Activated CD8-positive, alpha-beta memory T cell treated with anti-CD3 and anti-CD28 coated beads, Interleukin-2, amount 50 U/mL, for 24 hours (primary cell): ENCODE measurements around the gene EPHB4.
"Not testable (repeated sequence)": the region's sequence is repeated elsewhere in the genome, so short reads cannot be mapped to it uniquely, and the experiment has no call there.

Experiments used
- DNase-seq: peaks from one replicate; pipeline ENCODE4 v3.0.0-alpha.2; 2020; ENCODE audit errors: extremely low read depth

Gene EPHB4

DNA sequence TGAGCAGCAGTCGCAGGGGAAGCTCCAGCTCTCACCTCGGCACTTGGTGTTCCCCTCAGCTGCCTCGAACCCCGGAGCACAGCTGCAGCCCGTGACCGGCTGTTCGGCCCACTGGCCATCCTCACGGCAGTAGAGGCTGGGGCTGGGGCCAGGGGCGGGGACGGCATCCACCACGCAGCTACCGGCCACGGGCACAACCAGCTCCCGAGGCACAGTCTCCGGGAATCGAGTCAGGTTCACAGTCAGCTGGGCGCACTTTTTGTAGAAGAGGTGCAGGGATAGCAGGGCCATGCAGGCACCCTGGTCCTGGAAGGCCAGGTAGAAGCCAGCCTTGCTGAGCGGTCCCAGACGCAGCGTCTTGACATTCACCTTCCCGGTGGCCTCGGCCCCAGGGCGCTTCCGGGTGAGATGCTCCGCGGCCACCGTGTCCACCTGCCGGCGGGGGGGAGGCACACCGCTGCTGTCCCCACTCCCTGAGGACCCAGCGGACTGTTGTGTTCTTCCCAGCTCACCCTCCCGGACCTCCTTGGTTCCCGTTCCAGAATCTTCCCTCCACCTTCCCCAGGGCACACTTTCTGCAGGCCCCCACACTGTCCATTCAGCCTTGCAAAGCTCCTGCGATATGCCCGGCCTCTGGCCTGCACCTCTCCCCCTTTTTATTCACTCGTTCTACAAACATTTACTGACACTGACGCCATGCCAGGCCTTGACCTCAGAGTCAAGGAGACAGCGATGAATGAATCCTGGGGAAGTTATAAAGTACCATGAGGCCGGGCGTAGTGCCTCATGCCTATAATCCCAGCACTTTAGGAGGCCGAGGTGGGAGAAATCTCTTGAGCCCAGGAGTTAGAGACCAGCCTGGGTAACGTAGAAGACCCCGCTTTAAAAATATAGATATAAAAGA lies 4.8 kb downstream of the EPHB4 start:
- DNase-seq, result no peak

DNA sequence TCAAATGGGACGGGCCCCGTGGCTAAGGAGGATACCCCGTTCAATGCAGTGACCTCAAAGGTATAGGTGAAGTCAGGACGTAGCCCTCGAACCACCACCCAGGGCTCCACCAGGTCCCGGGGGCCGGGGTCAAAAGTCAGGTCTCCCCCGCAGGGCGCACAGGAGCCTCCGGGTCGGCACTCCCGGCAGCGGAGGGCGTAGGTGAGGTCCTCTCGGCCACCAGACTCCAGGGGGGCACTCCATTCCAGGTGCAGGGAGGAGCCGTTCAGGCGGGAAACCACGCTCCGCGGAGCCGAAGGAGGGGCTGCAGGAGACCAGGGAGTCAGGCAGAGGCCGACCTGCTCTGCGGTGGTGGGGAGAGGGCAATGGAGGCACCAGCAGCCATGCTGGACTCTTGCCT lies 7.7 kb downstream of the EPHB4 start:
- no peak for DNase-seq

DNA sequence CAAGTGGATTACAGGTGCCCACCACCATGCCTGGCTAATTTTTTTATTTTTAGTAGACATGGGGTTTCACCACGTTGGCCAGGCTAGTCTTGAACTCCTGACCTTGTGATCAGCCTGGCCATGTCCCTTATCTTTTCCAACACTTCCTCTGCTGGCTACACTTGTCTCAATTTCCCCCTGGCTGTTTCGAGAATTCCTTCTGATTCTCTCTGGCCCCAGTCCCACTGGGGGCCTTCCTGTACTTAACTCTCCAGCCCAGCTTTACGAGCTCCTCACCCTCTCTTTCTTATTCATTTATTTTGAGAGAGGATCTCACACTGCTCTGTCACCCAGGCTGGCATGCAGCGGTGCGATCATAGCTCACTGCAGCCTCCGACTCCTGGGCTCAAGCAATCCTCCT lies 8.5 kb downstream of the EPHB4 start:
- DNase-seq, result no peak

DNA sequence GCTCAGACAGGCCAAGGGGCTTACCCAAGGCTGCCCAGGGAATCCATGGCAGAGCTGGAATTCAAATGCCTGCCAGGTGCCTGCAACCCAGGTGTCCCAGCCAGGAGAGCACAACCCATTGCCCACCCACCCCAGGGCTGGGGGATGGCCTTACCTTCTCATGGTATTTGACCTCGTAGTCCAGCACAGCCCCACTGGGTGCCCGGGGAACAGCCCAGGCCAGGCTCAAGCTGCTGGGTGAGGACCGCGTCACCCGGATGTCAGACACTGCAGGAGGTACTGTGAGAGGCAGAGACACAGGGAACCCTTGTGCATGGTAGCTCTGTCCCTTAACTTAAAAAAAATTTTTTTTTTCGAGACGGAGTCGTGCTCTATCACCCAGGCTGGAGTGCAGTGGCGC lies 9.0 kb downstream of the EPHB4 start:
- DNase-seq, result no peak

DNA sequence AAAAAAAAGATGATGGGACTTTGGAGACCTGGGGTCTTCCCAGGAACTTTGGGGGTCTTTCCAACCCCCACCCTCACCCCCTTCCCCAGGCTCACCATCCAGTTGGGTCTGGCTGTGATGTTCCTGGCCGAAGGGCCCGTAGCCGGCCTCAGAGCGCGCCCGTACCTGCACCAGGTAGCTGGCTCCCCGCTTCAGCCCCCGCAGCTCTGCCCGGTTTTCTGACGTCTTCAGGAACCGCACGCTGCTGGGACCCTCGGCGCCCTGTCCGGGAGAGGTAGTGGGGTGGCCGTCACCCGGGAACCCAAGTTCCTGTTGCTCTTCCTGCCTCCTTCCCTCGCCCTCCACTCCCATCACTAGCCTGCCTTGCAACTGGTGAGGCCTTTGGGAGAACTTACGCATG lies 10.2 kb downstream of the EPHB4 start:
- no peak for DNase-seq

DNA sequence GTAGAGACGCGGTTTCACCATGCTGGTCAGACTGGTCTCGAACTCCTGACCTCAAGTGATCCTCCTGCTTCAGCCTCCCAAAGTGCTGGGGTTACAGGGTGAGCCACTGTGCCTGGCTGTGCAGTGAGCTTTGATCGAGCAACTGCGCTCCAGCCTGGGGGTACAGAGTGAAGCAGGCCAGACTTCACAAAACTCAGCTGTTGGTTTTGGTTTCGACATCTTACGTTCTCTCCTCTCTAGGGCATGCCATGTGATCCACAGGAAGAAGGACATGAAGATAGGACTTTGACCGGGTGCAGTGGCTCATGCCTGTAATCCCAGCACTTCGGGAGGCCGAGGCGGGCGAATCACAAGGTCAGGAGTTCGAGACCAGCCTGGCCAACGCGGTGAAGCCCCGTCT lies 10.8 kb downstream of the EPHB4 start:
- DNase-seq, result not testable (repeated sequence)

DNA sequence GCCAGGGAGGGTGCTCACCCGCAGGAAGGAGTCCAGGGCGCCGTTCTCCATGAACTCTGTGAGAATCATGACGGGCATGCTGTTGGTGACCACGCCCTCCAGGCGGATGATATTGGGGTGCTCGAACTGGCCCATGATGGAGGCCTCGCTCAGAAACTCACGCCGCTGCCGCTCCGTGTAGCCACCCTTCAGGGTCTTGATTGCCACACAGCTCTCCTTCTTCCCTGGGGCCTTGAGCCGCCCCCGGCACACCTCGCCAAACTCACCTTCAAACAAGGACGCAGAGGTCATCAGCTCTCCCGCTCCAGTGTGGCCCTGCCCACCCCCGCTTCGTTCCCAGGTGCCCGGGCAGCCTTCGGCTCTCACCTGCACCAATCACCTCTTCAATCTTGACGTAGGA lies 14.6 kb downstream of the EPHB4 start:
- no peak for DNase-seq

DNA sequence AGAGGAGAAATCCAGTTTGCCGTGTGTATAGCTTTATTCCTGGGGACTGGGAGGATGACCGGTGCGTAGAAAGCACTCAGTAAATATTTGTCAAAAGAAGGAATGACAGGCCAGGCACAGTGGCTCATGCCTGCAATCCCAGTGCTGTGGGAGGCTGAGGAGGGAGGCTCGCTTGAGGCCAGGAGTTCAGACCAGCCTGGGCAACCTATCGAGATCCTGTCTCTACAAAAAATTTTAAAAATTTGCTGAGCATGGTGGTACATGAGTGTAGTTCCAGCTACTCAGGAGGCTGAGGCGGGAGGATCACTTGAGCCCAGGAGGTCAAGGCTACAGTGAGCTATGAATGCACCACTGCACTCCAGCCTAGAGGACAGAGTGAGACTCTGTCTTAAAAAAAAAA lies 15.8 kb downstream of the EPHB4 start:
- no peak for DNase-seq

DNA sequence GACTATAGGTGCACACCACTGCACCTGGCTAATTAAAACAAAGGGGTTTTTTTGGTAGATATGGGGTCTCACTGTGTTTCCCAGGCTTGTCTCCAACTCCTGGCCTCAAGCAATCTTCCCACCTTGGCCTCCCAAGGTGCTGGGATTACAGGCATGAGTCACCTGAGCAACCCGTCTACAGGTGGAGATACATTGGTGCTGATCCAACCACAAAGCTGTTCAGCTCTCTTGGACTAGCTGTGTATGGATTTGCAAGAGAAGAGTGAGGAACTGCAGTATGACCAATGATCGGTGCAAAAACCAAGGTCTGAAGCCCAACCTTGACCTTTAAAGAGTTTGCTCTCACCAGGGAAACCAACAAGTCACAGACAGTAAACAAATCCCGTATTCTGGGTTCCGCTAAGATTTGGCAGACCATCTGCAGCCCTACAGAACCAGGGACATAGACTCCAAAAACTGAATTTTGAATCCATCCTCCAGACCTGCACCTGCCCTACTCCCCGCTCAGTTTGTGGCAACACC lies 18.9 kb downstream of the EPHB4 start:
- no peak for DNase-seq

DNA sequence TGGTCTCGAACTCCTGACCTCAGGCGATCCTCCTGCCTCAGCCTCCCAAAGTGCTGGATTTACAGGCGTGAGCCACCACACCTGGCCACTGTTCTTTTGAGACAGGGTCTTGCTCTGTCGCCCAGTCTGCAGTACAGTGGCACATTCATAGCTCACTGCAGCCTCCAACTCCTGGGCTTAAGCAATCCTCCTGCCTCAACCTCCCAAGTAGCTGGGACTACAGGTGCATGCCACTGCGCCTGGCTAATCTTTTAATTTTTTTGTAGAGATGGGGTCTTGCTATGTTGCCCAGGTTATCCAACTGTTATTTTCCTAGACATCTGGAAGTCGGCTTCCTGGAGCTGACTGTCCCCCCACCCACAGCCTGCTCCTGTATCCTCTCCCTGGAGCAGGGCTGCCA lies 20.4 kb downstream of the EPHB4 start:
- DNase-seq, result not testable (repeated sequence)

DNA sequence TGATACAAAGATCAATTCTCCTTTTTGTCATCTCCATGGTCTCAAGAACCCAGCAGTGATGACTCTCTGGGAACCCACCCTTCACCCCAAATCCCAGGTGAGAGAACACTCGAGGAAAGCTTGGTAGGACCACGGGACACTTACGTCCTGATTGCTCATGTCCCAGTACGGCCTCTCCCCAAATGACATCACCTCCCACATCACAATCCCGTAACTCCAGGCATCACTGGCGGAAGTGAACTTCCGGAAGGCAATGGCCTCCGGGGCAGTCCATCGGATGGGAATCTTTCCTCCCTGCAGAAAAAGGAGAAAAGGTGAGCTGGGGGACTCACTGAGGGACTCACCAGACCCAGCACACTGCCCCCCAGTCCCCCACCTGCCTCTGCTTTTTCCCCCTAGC lies 21.0 kb downstream of the EPHB4 start:
- DNase-seq, result no peak

DNA sequence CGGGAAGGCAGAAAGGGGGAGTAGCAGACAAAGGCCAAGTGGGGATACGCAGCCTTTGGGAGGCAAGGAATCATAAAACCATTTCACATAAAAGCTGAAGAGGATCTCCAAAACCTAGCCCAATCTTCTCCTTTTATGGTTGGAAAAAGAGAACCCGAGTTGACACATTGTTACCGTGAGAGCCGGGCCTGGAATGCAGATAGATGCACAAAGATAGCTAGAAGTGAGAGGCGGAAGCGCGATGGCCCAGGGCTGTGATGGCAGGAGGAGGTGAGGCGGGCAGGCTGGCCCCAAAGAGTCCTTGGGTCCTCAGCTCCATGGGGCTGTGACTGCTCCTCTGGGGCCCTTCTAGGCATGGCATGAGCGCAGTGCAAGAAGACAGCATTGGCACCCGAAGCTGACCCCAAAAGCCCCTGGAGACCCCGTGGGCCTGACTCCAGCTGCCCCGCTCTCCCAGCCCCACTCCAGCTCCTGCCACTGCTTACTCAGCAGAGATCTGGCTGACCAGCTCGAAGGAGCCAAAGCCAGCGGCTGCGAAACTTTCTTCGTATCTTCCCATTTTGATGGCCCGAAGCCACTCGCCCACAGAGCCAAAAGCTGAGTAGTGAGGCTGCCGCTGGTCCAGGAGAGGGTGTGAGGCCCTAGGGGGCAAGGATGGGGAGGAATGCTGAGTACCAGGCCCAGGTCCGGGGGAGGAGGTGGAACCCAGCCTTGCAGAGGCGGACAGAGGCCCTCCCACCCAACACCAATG lies 22.5 kb downstream of the EPHB4 start:
- DNase-seq, result no peak

DNA sequence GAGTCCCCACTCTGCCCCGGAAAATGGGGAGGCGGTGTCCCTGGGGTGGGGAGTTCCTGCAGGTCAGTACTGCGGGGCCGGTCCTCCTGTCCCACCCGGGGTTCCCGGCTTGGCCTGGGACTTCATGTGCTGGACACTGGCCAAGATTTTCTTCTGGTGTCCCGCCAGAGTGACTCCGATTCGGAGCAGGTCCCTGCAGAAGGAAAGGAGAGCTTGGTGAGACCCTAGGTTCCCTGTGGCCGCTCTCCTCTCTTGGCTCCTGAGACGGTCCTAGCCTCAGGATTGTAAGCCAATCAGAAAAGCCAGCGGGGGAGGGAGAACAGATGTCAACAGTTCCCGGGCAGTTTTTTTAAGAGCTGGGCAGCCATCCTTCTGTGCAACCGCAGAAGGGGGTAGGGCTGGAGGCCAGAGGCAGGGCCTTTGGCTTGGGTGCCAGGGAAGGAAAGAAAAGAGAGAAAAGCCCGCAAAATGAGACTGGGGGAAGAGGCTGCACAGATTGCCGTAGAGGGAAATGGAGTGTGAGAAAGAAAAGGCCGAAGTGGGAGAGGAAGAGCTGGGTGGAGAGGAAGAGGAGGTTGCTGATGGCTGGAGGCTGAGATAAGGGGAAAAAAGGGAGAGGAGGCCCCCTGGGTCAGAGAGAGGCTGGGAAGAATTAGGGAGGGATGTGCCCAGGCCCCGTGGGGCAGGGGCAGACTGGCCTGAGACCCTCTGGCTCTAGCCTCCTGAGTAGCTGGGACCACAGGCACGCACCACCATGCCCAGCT lies 23.7 kb downstream of the EPHB4 start:
- DNase-seq, result no peak

DNA sequence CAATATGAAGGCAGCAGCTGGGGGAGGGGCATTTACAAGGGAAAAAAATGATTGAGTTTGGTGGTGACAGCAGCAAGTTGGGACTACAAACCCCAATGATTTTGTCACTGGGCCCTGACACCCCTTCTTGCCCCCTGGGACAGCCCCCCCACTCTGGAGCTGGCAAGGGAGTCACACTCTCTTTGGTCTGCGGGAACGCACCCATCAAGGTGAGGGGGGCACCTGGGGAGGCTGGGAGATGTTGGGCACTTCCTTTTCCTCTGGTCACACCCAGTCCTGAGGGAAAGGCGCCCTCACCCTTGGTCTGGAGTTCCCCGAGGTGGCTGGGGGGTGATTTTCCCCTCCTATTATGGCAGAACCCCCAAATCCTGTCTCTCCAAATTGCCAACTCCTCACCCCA lies 24.4 kb downstream of the EPHB4 start:
- no peak for DNase-seq

DNA sequence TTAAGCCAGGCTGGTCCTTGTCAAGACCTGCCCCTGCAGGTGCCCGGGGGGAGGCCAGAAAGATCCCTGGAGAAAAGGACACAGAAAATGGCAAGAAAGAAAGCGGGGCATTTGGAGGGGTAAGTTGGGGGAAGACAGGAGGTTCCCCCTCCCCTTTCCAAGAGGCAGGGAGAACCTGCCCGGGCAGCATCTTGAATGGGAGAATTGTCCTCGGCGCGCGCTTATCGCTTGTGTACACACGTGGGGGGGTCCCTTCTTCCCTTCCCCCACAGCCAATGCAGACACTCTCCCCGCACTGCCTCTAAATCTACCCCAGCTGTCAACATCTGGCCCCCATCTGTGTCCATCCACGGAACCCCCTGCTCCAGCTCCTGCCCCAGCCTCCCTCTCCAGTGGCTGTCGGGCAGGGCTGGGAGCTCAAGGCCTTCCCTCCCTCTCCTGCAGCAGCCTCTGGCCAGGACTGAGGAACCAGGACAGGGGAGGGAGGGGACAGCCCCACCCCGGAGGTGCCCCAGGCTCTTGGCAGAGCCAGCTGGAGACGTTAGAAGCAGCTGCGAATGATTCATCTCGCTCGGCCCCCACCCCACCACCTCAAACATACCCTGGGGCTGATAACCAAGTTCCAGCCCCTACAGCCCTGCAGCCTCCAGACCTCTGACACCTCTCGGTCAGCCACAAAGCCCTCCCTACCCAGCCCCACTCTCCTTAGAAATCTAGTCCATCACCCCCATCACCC lies 25.3 kb downstream of the EPHB4 start:
- no peak for DNase-seq

DNA sequence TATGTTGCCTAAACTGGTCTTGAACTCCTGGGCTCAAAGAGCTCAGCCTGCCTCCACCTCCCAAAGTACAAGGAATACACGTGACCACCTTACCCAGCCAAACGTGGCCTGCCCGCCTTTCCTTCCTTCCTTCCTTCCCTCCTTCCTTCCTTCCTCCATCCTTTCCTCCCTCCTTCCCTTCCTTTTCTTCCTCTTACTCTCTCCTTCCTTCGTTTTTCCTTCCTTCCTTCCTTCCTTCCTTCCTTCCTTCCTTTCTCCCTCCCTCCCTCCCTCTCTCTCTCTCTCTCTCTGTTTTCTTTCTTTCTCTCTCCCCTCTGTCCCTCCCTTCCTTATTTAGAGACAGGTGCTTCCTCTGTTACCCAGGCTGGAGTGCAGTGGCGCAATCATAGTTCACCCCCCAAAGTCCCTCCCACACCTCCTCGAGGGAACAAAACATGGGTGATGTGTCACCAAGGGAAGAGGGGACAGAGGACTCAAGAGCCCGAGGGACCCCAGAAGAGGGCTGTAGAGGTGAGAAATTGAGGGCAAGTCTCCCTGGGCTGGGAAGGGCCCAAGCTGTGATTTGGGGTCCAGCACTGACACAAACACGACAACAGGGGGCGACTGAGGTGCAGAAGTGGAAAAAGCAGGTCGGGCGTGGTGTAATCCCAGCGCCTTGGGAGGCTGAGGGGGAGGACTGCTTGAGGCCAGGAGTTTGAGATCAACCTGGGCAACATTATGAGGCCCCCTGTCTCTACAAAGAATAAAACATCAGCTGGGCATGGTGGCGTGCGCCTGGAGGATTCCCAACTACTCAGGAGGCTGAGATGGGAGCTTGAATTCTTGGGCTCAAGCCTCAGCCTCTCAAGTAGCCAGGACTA lies 28.1 kb downstream of the EPHB4 start:
- no peak for DNase-seq

DNA sequence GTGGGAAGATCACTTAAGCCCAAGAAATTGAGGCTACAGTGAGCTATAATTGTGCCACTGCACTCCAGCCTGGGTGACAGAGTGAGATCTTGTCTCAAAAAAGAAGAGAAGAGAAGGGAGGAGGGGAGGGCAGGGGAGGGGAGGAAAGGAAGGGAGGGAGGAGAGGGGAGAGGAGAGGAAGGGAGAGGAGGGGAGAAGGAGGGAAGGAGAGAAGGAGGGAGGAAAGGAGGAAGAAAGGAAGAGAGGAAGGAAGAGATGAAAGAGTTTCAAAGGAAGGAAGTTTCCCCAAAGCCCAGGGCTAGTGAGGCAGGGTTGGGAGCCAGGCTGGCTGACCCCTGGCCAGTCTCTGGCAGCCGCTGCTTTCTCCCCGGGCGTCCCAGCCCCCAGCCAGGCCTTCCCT lies 32.6 kb downstream of the EPHB4 start:
- DNase-seq, result no peak

DNA sequence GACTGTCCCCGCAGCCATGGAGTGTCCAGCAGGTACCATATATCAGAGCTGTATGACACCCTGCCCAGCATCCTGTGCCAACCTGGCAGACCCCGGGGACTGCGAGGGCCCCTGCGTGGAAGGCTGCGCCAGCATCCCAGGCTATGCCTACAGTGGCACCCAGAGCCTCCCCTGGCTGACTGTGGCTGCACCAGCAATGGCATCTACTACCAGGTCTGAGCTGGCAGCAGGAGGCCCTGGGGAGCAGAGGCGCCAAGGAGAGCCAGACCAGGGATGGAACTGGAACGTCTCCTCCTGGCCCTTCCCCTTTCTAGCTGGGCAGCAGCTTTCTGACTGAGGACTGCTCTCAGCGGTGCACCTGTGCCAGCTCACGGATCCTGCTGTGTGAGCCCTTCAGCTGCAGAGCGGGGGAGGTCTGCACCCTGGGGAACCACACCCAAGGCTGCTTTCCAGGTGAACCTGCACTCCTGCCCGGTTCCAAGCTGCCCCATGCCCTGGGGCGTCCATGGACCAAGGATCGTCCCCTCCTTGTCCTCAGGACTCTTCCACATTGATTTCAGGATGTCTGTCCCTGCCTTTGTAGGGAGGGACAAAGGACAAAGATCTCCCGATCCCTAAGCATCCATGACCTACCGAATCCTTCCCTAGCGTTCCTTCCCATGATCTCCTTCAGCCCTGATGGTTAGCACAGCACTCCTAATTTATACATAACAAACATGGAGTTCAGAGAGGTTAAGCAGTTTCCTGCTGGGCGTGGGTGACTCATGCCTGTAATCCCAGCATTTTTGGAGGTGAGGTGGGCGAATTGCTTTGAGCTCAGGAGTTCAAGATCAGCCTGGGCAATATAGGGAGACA lies 33.3 kb downstream of the EPHB4 start:
- no peak for DNase-seq

DNA sequence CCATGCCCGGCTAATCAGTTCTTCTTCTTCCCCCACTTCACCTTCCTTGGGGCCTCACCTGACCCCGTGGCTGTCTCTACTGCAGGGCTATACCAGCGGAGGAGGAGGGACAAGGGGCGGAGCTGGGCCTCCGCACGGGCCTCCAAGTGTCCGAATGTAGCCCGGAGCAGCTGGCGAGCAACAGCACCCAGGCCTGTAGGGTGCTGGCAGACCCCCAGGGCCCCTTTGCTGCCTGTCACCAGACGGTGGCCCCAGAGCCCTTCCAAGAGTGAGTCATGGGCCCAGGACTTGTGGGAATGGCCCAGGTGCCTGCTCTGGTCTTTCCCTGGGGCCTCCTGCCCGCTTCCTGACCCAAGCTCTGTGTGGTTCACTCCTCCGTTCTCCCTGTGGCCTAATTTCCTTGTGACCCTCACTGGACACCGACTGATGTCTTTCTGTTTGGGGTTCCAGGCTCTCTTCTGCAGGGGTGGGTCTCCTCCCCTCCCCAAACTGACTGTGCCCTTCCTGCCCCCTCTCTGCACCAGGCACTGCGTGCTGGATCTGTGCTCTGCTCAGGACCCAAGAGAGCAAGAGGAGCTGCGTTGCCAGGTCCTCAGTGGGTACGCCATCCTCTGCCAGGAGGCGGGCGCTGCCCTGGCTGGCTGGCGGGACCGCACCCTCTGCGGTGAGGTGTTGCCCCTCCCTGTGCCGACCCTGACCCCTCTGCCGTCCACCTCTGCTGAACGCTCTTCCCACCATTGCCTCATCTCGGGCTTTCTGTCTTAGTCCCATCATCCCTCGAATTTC lies 35.2 kb downstream of the EPHB4 start:
- no peak for DNase-seq
